ENCODE measurements around the gene EIF4G3.
"Not testable (repeated sequence)": the region's sequence is repeated elsewhere in the genome, so short reads cannot be mapped to it uniquely, and the experiment has no call there.

The EIF4G3 gene

GRCh38 chr1:20932437-20932977, 244.2 kb downstream of the EIF4G3 start:
- DNase-seq, result no peak

GRCh38 chr1:20931930-20932436, 244.7 kb downstream of the EIF4G3 start:
- DNase-seq, result no peak

- DNase-seq, result no peak
These were observed 246.3 kb downstream of the EIF4G3 start for GRCh38 chr1:20930427-20930826.

- DNase-seq, result no peak
These were observed 248.6 kb downstream of the EIF4G3 start for GRCh38 chr1:20928146-20928545.

- DNase-seq, result no peak
These were observed 255.4 kb downstream of the EIF4G3 start for GRCh38 chr1:20921285-20921684.

GRCh38 chr1:20913242-20913641, 263.5 kb downstream of the EIF4G3 start:
- no peak for DNase-seq

GRCh38 chr1:20907526-20907925, 269.2 kb downstream of the EIF4G3 start:
- DNase-seq, result not testable (repeated sequence)

- DNase-seq, result no peak
These were observed 273.3 kb downstream of the EIF4G3 start for GRCh38 chr1:20903437-20903836.

GRCh38 chr1:20900056-20900455, 276.6 kb downstream of the EIF4G3 start:
- no peak for DNase-seq

- DNase-seq, result no peak
These were observed 277.3 kb downstream of the EIF4G3 start for GRCh38 chr1:20899154-20899972.

- DNase-seq, result no peak
These were observed 279.9 kb downstream of the EIF4G3 start for GRCh38 chr1:20896826-20897225.

GRCh38 chr1:20893931-20894330, 282.8 kb downstream of the EIF4G3 start:
- DNase-seq, result no peak

- no peak for DNase-seq
These were observed 285.6 kb downstream of the EIF4G3 start for GRCh38 chr1:20891091-20891490.

- DNase-seq, result no peak
These were observed 289.5 kb downstream of the EIF4G3 start for GRCh38 chr1:20887246-20887645.

- DNase-seq, result no peak
These were observed 291.6 kb downstream of the EIF4G3 start for GRCh38 chr1:20885121-20885520.

GRCh38 chr1:20884513-20884912, 292.2 kb downstream of the EIF4G3 start:
- DNase-seq, result no peak

- DNase-seq, result no peak
These were observed 292.9 kb downstream of the EIF4G3 start for GRCh38 chr1:20883766-20884165.

- no peak for DNase-seq
These were observed 293.9 kb downstream of the EIF4G3 start for GRCh38 chr1:20882837-20883236.

- no peak for DNase-seq
These were observed 297.9 kb downstream of the EIF4G3 start for GRCh38 chr1:20878799-20879198.

GRCh38 chr1:20875198-20875973, 301.3 kb downstream of the EIF4G3 start:
- no peak for DNase-seq

GRCh38 chr1:20873311-20873710, 303.4 kb downstream of the EIF4G3 start:
- DNase-seq, result no peak

GRCh38 chr1:20871419-20871818, 305.3 kb downstream of the EIF4G3 start:
- no peak for DNase-seq

- no peak for DNase-seq
These were observed 306.0 kb downstream of the EIF4G3 start for GRCh38 chr1:20870718-20871117.

Data from fibroblast of skin of back (primary cell).